ENCODE data around the gene TMC7. TPM values are rescaled to one million over a fixed set of nuclear protein-coding genes. Genes with fewer than 3 reads are reported as not detected.

TMC7 gene
- total and polyA plus RNA-seq, 2 experiments from 2014 or later, result 0.54 to 1.4 TPM

DNA sequence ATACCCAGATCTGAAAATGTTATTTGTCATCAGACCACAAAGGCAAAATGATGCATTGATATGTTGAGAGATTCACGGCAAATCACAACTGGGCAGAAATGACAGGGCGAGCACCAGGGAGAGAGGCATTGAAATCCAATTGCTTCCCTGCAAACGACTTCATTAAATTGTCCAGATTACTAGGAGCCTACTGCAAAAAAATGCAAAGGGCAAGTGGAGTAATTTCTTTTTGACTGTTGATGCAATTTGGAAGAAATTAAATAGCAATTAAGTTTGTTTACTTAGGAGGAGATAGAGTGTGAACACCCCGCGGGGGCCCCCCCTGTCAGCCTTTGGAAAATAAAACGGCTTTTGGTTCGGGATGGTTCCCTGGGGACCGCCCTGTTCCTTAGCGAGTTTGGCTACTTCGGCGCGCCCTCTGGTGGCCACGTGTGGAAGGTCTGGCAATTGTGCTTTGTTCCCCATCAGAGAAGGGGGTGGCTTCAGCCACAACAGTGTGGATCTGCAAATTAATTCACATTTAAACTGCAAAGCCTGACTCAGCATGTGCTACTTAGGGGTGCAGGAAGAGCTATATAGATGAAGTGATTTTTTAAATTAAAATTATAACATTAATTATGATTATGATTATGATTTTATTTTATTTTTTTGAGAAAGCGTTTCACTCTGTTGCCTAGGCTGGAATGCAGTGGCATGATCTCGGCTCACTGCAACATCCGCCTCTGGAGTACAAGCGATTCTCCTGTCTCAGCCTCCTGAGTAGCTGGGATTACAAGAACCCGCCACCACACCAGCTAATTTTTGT, 14.5 kb upstream of the TMC7 start:
- in situ Hi-C loops (cut with MboI), result no loop called here
- H2AFZ ChIP-seq, result peak overlapping the region; percentile 69

GRCh38 chr16:18969855-18970240, 13.9 kb upstream of the TMC7 start:
- in situ Hi-C loops (cut with MboI), result no loop called here
- TF ChIP-seq EZH2phosphoT487 (IDR thresholded peaks at IDR 0.05; ENCODE audit: insufficient read depth, low read depth), result no peak
- no peak for TF ChIP-seq EZH2 (IDR thresholded peaks at IDR 0.05; ENCODE audit: insufficient read depth, poor library complexity, severe bottlenecking)
- Histone ChIP-seq H3K4me2 (ENCODE audit: unreplicated experiment) (no peak overlapping the region), H3K9ac (no peak overlapping the region), H3K36me3 (ENCODE audit: low read depth) (no peaks in the 10 kb centered on the region), H2AFZ (no peak overlapping the region), H3K79me2 (ENCODE audit: insufficient read depth) (no peaks in the 10 kb centered on the region), H3K4me3 (no peak overlapping the region), H3F3A (ENCODE audit: insufficient read depth) (no peaks in the 10 kb centered on the region), H3K4me1 (ENCODE audit: insufficient read depth) (no peaks in the 10 kb centered on the region), H3K9me2 (ENCODE audit: insufficient read depth) (no peaks in the 10 kb centered on the region), H3K27ac (no peak overlapping the region), H3K27me3 (replicated peaks; ENCODE audit: insufficient read depth) (peaks cover 2% of the 10 kb centered on the region; the same call in 1 of the 2 replicates), H3K9me3 (ENCODE audit: low read depth) (no peaks in the 10 kb centered on the region), H4K20me1 (ENCODE audit: insufficient read depth) (no peaks in the 10 kb centered on the region)
- DNase-seq, result no peak
- 57 to 68% methylated on average over 4 of the region's 4 CpGs for WGBS, 2 experiments (ENCODE audit: low coverage in 1 of 2, low lambda C conversion rate in 2 of 2, missing lambda C conversion rate in 2 of 2)

More for the DNA sequence above, 14.5 kb upstream of the TMC7 start:
- Histone ChIP-seq H3K9ac (peak overlapping the region; percentile 13; the same call in 1 of the 2 replicates), H3K27ac (no peak overlapping the region), H3K4me3 (peak overlapping the region; percentile 70), H3K36me3 (ENCODE audit: low read depth) (no peaks in the 10 kb centered on the region), H3K9me3 (ENCODE audit: low read depth) (no peaks in the 10 kb centered on the region), H3K79me2 (ENCODE audit: insufficient read depth) (no peaks in the 10 kb centered on the region), H3K9me2 (ENCODE audit: insufficient read depth) (no peaks in the 10 kb centered on the region), H3K4me1 (ENCODE audit: insufficient read depth) (no peaks in the 10 kb centered on the region), H3K27me3 (replicated peaks; ENCODE audit: insufficient read depth) (no peaks in the 10 kb centered on the region), H4K20me1 (ENCODE audit: insufficient read depth) (no peaks in the 10 kb centered on the region), H3K4me2 (ENCODE audit: unreplicated experiment) (peak overlapping the region; percentile 84), H3F3A (ENCODE audit: insufficient read depth) (no peaks in the 10 kb centered on the region)
- WGBS, 2 experiments (ENCODE audit: low coverage in 1 of 2, low lambda C conversion rate in 2 of 2, missing lambda C conversion rate in 2 of 2), result 16 to 20% methylated on average over 18 of the region's 18 CpGs
- peak; percentile 85 for DNase-seq
- no peak for TF ChIP-seq EZH2phosphoT487 (IDR thresholded peaks at IDR 0.05; ENCODE audit: insufficient read depth, low read depth)
- no peak for TF ChIP-seq EZH2 (IDR thresholded peaks at IDR 0.05; ENCODE audit: insufficient read depth, poor library complexity, severe bottlenecking)

DNA sequence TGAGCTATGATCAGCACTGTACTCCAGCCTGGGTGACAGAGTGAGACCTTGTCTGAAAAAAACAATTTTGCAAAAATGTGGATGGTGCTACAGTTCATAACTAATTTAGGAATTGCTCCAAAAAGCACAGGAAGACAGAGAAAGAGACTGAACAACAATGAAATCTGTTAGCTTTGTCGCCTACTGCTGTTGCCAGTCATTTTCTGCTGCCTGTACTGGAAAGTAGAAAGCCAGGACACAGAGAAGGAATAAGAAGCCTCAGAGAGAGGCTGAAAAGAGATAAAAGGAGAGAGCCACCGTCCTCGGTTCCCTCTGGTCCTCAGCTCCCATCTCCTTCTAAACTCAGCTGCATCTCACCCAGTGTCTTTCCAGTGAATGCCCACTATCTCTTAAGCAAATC, 8.6 kb upstream of the TMC7 start:
- no peaks in the 10 kb centered on the region for H3K36me3 ChIP-seq (ENCODE audit: low read depth)
- no peaks in the 10 kb centered on the region for H3K79me2 ChIP-seq (ENCODE audit: insufficient read depth)
- H3K9ac ChIP-seq, result no peak overlapping the region
- no peak overlapping the region for H3K4me2 ChIP-seq (ENCODE audit: unreplicated experiment)
- in situ Hi-C loops (cut with MboI), result no loop called here
- H3K27me3 ChIP-seq (replicated peaks; ENCODE audit: insufficient read depth), result peaks cover 15% of the 10 kb centered on the region; the same call in 1 of the 2 replicates
- H3F3A ChIP-seq (ENCODE audit: insufficient read depth), result no peaks in the 10 kb centered on the region
- no peaks in the 10 kb centered on the region for H4K20me1 ChIP-seq (ENCODE audit: insufficient read depth)
- no peak overlapping the region for H3K27ac ChIP-seq
- 56 to 59% methylated on average over 3 of the region's 3 CpGs for whole genome bisulfite sequencing, 2 experiments (ENCODE audit: low coverage in 1 of 2, low lambda C conversion rate in 2 of 2, missing lambda C conversion rate in 2 of 2)
- no peaks in the 10 kb centered on the region for H3K9me3 ChIP-seq (ENCODE audit: low read depth)
- H3K9me2 ChIP-seq (ENCODE audit: insufficient read depth), result no peaks in the 10 kb centered on the region
- H2AFZ ChIP-seq, result no peak overlapping the region
- H3K4me3 ChIP-seq, result no peak overlapping the region
- DNase-seq, result no peak
- TF ChIP-seq EZH2 (IDR thresholded peaks at IDR 0.05; ENCODE audit: insufficient read depth, poor library complexity, severe bottlenecking), result no peak
- no peak for TF ChIP-seq EZH2phosphoT487 (IDR thresholded peaks at IDR 0.05; ENCODE audit: insufficient read depth, low read depth)
- H3K4me1 ChIP-seq (ENCODE audit: insufficient read depth), result no peaks in the 10 kb centered on the region

DNA sequence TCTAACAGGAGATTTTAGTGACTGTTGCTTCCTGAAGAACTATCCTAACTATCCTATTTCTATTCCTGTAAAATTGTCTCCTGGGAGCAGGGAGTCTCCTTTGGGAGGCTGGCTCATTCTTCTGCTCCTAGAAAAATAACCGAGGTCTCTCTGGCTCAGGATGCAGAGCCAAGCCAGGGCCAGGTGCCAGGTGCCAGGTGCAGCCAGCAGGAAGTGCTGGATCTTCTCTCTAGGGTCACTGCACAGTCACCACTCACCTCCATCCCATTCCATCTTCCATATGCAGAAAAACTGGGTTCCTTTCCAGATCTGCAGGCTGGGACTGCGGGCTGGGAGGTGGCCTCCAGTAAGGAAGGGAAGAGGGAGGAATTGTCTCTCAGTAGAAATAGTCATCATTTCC, 3.8 kb upstream of the TMC7 start:
- H2AFZ ChIP-seq, result no peak overlapping the region
- no peaks in the 10 kb centered on the region for H3K9me2 ChIP-seq (ENCODE audit: insufficient read depth)
- peaks cover 12% of the 10 kb centered on the region; the same call in 1 of the 2 replicates for H3K27me3 ChIP-seq (replicated peaks; ENCODE audit: insufficient read depth)
- no peaks in the 10 kb centered on the region for H3F3A ChIP-seq (ENCODE audit: insufficient read depth)
- no peaks in the 10 kb centered on the region for H3K9me3 ChIP-seq (ENCODE audit: low read depth)
- 39 to 53% methylated on average over 2 of the region's 2 CpGs for WGBS, 2 experiments (ENCODE audit: low coverage in 1 of 2, low lambda C conversion rate in 2 of 2, missing lambda C conversion rate in 2 of 2)
- in situ Hi-C loops (cut with MboI), result loop anchor here (5.0 kb wide), 1 partner anchor 92 kb away; no protein-coding TSS in a partner anchor
- no peak overlapping the region for H3K27ac ChIP-seq
- no peak overlapping the region for H3K4me2 ChIP-seq (ENCODE audit: unreplicated experiment)
- H3K9ac ChIP-seq, result no peak overlapping the region
- H3K36me3 ChIP-seq (ENCODE audit: low read depth), result no peaks in the 10 kb centered on the region
- H4K20me1 ChIP-seq (ENCODE audit: insufficient read depth), result no peaks in the 10 kb centered on the region
- H3K4me3 ChIP-seq, result no peak overlapping the region
- H3K4me1 ChIP-seq (ENCODE audit: insufficient read depth), result no peaks in the 10 kb centered on the region
- DNase-seq, result no peak
- no peak for TF ChIP-seq EZH2 (IDR thresholded peaks at IDR 0.05; ENCODE audit: insufficient read depth, poor library complexity, severe bottlenecking)
- no peak for TF ChIP-seq EZH2phosphoT487 (IDR thresholded peaks at IDR 0.05; ENCODE audit: insufficient read depth, low read depth)
- H3K79me2 ChIP-seq (ENCODE audit: insufficient read depth), result no peaks in the 10 kb centered on the region

Data from GM23248 (cell line).